Stimulated activated CD8-positive, alpha-beta memory T cell treated with anti-CD3 and anti-CD28 coated beads, Interleukin-15, amount 100 ng/mL, for 24 hours (primary cell): ENCODE results near the gene CTSZ.
A peak's percentile ranks its signal among the peaks of the same experiment; 100 is the strongest.
"Not testable (repeated sequence)": the region's sequence is repeated elsewhere in the genome, so short reads cannot be mapped to it uniquely, and the experiment has no call there.

Source experiments
- DNase-seq: peaks from one replicate; pipeline ENCODE4 v3.0.0-alpha.2; 2020; ENCODE audit warnings: low read depth

CTSZ gene

DNA sequence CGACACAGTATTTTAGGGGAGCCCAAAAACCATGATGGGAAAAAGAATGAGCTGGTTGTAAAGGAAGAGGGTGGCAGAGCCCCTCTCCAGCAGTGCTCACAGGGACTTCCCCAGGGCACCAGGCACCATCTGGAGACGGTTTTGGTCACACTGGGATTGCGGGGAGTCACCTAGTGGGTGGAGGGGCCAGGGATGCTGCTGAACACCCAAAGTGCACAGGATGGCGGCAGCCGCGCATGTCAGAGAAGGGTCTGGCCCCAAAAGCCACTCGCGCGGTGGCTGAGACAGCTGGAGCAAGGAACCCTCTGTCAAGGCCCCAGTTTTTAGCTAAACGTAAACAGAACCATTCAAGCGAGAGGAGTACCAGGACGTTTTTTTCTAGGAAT lies 10.8 kb downstream of the CTSZ start:
- no peak for DNase-seq

DNA sequence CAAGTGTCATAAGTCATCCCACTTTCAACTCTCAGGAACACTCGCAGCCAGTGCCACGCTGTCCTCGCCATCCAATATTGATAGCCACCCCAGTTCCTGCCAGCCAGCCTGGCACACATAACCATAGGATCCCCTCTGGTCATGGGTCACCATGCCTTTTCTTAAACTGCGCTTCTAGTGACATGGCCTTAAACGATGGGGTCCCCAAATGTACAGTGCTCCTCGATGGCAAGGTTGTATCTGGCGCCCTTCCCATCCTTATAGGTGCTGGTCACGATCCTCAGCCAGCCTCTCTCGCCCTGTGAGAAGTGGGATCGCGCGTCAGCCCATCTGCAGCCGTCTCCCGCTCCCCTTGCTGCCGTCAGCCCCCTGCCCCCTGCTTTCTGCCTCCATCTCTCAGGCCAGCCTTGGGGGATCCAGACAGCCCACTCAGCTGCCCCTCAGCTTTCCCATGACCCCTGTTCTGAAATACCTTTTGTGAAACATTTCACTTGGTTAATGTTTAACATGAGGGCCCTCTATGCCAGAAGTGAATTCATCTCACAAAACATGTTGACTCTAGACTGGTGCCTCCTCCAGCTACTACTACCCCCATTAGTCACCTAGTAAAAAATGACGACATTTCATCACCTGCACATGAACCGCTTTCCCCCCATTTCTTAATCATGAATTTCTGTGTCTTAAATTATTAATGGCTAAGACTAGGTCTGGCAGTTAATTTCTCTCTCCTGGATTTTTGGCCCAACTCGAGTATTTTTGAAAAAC lies 11.4 kb downstream of the CTSZ start:
- DNase-seq: no peak

DNA sequence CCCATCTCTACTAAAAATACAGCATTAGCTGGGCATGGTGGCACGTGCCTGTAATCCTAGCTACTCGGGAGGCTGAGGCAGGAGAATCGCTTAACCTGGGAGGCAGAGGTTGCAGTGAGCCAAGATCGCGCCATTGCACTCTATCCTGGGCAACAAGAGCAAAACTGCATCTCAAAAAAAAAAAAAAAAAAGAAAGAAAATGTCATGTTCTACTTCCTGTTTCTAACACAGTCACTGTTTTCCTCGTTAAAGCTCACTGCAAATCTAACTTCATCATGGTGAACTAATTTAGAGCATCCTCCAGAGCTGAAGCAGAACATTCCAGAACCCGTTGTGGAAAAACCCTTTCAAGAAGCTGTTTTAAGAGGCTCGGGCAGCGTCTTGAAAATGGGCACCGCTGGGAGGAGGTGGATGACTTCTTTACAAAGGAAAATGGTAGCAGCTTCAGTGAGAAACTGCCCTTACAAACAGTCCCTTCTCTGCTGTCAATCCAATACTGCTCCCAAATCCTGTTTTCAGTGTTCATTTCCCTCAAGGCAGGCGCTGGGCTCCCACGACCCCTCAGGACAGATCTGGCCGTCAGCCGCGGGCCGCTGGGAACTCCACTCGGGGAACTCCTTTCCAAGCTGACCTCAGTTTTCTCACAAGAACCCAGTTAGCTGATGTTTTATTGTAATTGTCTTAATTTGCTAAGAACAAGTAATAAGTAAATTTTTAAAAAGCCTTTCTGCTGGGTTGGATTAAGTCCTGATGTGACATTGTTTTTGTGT lies 12.5 kb downstream of the CTSZ start:
- DNase-seq: no peak

DNA sequence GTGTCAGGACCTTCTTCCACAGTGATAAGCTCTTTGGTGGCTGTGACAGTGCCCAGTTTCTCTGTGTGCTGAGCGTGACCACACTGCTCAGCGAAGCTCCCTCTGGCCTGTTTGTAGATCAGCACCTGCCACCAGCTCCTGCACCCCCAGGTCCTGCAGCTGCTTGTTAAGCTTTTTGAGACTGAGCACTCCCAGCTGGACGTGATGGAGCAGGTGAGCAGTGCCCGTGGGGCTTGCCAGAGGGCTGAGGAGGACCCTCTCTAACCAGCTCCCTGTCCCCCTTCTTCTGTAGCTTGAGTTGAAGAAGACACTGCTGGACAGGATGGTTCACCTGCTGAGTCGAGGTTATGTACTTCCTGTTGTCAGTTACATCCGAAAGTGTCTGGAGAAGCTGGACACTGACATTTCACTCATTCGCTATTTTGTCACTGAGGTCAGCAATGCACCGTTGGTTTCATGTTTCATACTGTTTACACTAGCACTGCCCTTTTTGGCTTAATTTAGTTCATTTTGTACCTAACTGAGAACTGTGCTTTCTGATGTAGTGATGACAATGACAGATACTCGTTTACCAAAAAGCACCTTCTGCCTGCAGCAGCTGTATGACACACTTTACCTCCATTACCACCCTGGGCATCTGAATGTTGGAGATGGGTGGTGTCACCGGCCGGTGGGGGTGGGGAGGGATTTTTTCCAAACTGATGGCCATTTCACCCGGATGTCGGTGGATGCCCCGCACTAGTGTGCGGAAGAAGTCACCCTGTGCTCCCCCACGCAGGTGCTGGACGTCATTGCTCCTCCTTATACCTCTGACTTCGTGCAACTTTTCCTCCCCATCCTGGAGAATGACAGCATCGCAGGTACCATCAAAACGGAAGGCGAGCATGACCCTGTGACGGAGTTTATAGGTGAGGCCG lies 13.5 kb downstream of the CTSZ start:
- no peak for DNase-seq

DNA sequence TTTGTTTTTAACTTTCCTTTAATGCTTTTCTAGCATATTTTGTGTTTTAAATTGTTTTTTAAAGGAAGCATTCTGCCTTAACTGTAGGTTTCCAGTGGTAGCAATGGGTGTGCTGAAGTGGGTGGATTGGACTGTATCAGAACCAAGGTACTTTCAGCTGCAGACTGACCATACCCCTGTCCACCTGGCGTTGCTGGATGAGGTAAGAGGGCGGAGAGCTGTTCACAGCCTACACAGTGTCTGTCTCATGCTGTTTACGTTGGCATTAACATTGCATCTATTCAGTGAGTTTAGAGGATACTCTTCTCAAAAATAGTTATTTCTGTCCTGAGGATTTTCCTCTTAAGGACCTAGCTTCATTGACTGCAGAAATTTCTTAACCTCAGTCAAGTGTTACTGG lies 14.1 kb downstream of the CTSZ start:
- DNase-seq: no peak

DNA sequence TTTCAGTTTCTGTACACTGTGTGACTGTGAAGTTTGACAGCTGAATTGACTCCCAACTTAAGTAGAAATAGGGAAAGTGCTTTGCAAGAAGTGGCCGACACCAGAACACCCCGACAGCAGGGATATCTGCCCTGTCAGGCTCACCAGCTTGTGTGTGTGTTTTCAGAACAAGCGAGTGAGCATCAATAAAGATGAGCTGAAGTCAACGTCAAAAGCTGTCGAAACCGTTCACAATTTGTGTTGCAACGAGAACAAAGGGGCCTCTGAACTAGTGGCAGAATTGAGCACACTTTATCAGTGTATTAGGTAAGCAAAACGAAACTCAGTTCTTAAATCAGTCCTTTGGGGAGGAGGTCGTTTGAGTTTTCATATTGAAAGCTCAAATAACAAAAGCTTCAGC lies 15.3 kb downstream of the CTSZ start:
- no peak for DNase-seq

GRCh38 chr20:58990651-58991445 lies 16.2 kb downstream of the CTSZ start:
- DNase-seq: no peak

GRCh38 chr20:58989196-58989595 lies 17.9 kb downstream of the CTSZ start:
- no peak for DNase-seq

DNA sequence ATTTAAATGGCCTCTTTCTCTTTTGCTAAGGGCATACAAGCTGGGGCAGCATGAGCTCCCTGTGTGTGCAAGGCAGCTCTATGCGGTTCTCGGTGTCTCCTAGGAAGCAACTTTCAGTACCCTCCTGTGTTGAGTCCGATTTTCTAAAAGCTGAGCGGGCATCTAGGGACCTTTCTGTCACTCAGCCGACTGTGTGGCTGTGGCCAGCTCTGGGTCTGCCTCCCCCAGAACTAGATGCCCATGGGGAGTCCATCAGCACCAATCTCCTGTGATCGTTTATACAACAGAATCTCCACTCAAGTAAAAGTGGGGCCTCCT lies 18.5 kb downstream of the CTSZ start:
- no peak for DNase-seq

DNA sequence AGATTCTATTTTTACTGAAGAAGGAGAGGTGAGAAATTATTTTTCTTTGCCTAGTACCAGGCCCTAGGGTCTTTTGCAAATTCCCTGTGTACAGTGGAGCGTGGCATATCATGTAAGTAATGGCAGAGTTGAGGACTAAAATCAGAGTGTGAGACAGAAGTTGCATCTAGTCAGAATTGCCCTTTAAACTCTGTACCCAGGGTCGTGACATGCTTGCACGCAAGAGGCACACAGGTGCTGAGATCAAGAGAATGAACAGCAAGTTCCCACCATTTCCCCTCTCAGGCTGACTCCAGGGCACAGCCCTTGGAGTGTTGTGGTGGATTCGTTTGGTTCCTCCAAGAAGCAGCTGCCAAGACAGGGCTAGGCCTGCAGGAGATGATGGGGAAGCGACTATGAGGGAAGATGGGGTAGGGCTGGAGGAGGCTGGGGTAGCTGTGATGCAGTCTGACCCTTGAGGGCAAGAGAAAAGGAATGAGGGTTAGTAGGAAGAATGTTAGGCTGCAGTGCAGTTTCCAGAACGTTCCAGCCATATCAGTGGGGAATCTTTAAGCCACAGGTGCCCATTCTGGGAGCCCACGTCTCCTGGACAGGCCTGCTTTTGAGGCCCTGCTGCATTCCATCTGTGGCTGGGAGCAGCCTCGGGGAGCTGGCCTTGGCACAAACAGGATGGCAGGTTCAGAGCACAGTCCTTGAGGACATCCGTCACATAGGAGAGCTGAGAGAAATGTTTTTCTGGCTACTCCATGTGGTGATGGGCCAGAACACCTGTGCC lies 19.1 kb downstream of the CTSZ start:
- no peak for DNase-seq

DNA sequence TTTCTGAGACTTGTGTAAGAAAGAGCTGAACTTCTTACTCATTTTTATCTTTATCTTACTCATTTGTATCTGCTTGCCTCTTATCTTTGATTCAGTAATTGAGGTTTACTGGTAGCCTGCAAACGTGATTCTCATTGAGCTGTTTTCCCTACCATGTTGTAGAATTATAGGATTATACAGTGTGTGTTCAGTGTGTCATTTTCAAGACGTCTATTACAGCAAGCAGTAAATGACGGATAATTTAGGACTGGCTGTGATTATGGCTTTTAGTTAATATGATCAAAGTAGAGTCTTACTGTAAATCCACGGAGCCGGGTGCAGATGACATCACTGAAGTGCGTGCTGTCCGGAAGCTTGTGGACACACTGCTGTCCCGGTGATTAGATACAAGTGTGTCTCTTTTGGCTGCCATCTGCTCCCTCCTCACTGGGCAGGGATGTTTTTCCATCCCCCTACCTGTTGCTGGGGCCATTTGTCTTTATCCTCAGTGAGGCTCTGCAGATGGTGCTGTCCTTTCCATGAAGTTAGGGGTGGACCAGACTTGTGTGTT lies 20.0 kb downstream of the CTSZ start:
- no peak for DNase-seq

DNA sequence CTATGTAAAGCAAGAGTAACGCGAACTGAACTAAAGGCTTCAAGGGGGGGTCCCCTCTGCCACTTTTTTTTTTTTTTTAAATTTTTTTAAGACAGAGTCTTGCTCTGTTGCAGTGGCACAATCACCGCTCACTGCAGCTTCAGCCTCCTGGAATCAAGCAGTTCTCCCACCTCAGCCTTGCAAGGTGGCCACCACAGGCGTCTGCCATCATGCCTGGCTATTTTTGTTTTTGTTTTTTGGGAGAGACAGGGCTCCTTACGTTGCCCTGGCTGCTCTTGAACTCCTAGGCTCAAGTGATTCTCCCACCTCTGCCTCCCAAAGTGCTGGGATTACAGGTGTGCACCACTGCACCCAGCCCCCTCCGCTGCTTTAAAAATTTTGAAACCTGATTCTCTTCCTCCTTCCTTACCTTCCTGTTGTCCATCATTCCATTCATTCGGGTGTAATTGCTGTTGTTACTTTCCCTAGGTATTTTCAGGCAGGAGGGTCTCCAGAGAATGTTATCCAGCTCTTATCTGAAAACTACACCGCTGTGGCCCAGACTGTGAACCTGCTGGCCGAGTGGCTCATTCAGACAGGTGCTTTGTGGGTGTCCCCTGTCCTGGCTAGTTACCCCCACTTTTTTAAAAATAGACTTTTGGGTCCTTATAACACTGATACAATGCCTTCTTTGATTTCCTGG lies 20.6 kb downstream of the CTSZ start:
- DNase-seq: no peak

DNA sequence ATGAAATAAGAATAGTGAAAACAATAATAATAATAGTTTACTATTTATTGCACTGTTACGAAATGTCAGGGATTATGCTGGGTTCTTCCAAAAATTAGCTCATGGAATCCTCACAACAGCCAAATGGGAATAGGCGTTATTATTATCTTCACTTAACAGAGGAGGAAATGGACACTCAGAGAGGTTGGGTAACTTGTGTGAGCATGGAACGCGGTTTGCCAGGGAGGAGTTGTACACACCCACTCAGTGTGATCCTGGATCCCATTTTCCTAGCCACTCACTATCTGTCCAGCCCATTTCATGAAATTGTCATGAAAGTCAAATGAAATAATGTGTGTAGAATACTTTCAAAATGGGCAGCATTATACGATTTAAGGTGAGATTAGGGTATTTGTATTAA lies 21.4 kb downstream of the CTSZ start:
- no peak for DNase-seq

GRCh38 chr20:58984691-58985090 lies 22.4 kb downstream of the CTSZ start:
- DNase-seq: no peak

- not testable (repeated sequence) for DNase-seq
These were observed 24.0 kb downstream of the CTSZ start for GRCh38 chr20:58983115-58983468.

DNA sequence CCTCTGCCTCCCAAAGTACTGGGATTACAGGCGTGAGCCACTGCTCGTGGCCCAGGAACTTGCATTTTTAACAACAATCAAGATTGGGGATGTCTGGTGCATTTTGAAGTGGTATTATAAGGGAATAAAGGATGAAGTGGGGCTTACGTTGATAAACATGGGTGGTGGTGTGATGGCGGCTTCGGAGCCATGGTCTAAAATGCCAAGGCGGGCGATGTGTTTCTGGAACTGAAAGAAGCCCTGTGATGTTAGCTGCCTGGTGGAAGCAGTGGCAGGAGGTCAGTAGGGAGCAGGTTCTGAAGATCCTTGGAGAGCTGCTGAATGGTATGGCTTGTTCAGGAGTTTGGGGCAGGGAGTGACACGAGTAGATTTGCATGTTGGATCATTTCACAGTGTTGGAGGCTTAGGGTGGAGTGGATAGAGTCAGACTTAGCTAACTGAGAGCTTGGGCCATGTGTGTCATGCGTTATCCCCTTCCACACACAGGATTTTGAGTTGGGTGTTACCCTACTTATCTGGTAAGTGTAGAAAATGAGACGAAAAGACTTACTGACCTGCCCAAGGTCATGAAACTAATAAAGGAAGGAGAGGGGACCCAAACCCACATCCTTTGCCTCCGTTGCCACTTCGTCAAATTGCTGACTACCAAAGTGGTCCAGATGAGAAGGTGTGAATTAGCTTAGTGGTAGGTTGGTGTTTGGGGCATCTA lies 24.5 kb downstream of the CTSZ start:
- no peak for DNase-seq

GRCh38 chr20:58981628-58982364 lies 25.3 kb downstream of the CTSZ start:
- DNase-seq: no peak

DNA sequence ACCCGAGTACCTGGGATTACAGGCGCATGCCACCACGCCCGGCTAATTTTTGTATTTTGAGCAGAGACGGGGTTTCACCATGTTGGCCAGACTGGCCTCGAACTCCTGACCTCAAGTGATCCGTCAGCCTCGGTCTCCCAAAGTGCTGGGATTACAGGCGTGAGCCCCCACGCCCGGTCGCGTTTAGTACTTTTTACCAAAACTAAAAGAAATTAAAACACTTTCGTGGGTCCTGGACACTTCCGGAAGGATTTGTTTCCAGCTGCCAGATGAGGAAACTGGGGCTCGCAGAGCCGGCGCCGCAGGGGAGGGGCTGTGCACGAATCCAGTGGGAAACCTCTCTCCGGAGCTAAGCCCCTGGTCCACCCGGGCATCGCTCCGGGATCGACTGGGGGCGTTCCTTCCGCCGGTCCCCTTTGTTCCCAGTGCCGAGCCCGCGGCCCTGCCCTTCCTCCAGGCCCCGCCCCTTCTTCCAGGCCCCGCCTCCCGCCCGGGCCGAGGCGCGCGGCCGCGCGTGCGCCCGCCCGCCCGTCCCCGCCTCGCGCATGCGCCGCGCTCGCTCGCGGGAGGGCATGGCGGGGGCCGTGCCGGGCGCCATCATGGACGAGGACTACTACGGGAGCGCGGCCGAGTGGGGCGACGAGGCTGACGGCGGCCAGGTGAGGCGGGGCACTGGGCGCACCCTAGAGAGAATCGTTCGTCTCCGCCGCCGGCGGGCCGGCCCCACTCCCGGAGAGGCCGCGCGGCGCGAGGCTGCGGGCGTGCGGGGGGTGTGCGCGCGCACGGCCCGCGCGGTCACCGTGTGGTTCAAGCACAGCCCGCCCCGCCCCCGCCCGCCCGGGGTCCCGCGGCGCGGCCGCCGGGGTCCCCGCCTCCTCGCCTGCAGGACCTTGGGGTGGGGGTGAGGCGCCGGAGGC lies 26.1 kb downstream of the CTSZ start, which contains the start of gene NELFCD:
NELFCD (plus strand) TSS at position 546 of the 917 bp plus-strand sequence; CDS start at position 600, 54 bp downstream.
- peak; percentile 88 for DNase-seq
